Measurements from ENCODE around the gene ZDHHC13. TPM values are rescaled to one million over a fixed set of nuclear protein-coding genes. Genes with fewer than 3 reads are reported as not detected.

ZDHHC13 gene
- total RNA-seq, 1 experiment from 2014 or later: 22.4 TPM

DNA sequence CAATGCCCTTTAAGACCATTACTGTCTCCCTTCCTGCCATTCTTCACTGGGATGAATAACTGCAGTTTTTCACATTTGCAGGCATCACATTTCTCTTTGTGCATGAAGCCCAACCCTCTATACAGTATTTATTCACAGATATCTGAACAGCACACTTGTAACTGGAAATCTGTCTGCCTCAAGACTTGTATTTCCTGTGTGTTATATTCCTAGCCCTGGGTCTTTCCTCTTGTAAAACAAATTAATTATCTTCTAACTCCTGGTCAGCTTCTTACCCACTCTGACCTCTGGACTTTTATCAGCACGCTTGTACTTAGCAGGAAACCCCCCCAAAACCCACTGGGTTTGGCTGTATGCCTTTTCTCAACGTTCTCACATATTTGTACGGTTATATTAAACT is 82.8 kb downstream of the ZDHHC13 start:
- CTCF ChIA-PET: interaction anchor here (0.6 kb wide), 2 partner anchors 34 to 147 kb away, joined by 3 read pairs; no protein-coding TSS in a partner anchor

GRCh38 chr11:19200410-19201201 is 83.6 kb downstream of the ZDHHC13 start:
- intact Hi-C loops (cut with micrococcal nuclease; ENCODE audit: unreplicated experiment): no loop called here
- H3K4me3 Mint-ChIP-seq (ENCODE audit: low read depth, unreplicated experiment): no peak overlapping the region
- H3K36me3 Mint-ChIP-seq (ENCODE audit: insufficient read depth, unreplicated experiment): peaks cover 4% of the 10 kb centered on the region
- CTCF ChIA-PET: interaction anchor here (0.6 kb wide), 1 partner anchor 33 kb away, joined by 3 read pairs; no protein-coding TSS in a partner anchor
- peaks cover 18% of the 10 kb centered on the region for H3K4me1 Mint-ChIP-seq (ENCODE audit: low read depth, unreplicated experiment)
- BruUV-seq (replicated peaks): no TSS peak
- TF ChIP-seq CTCF (IDR thresholded peaks at IDR 0.05; ENCODE audit: unreplicated experiment): no peak
- H3K27ac Mint-ChIP-seq (ENCODE audit: unreplicated experiment): no peak overlapping the region
- peaks cover 11% of the 10 kb centered on the region for H3K27me3 Mint-ChIP-seq (ENCODE audit: unreplicated experiment)
- peak; percentile 32 for DNase-seq
- H3K9me3 Mint-ChIP-seq (ENCODE audit: low read depth, unreplicated experiment): no peaks in the 10 kb centered on the region

More for the DNA sequence above, 82.8 kb downstream of the ZDHHC13 start:
- Mint-ChIP-seq H3K36me3 (ENCODE audit: insufficient read depth, unreplicated experiment) (peaks cover 4% of the 10 kb centered on the region), H3K4me3 (ENCODE audit: low read depth, unreplicated experiment) (no peak overlapping the region), H3K9me3 (ENCODE audit: low read depth, unreplicated experiment) (no peaks in the 10 kb centered on the region), H3K27me3 (ENCODE audit: unreplicated experiment) (peaks cover 10% of the 10 kb centered on the region), H3K27ac (ENCODE audit: unreplicated experiment) (no peak overlapping the region), H3K4me1 (ENCODE audit: low read depth, unreplicated experiment) (peaks cover 18% of the 10 kb centered on the region)
- DNase-seq: no peak
- BruUV-seq (replicated peaks): no TSS peak
- no peak for TF ChIP-seq CTCF (IDR thresholded peaks at IDR 0.05; ENCODE audit: unreplicated experiment)
- intact Hi-C loops (cut with micrococcal nuclease; ENCODE audit: unreplicated experiment): no loop called here

DNA sequence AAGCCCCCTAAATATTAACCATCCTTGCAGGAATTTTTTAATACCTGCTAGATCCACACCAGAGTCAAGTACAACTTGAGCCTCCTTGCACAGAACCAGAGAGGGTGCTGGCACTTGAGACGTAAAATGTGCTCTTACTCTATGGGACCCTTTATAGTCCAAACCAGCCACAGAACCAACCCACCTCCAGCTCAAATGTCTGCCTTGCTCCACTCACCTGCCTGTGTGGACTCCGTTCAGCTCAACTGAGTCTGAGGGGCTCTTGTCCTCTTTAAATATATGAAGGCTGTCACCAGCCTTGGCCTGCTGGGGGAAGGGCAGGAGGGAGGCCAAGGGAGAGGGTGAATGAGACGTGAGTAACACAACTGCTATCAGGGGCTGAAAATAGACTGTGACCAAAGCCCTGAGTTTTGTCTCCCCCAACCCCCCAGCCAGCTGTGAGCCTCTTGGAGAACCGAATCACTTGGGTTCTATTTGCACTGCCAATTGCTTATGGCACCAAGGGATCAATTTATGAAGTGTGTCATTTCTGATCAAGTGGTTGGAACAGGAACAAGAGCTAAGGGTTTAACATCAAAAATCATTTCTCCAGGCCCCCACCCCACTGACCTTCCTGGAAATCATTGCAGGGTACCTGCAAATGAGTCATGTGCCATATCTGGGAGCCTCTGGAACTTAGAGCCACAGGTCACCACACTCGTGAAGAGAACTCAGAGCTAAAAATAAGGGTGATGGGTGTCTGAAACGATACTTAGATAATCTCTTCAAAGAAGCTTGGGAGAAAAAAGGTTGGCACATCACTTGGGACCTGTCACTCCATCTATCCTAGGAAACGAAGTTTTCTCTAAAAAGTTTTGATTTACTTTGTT is 85.0 kb downstream of the ZDHHC13 start, which contains the start of gene CSRP3:
Gene CSRP3, minus strand, starts transcription at position 247 of the 869 bp plus-strand sequence. CDS start 9,535 bp downstream, outside the sequence.
- intact Hi-C loops (cut with micrococcal nuclease; ENCODE audit: unreplicated experiment): no loop called here
- Mint-ChIP-seq H3K36me3 (ENCODE audit: insufficient read depth, unreplicated experiment) (peaks cover 4% of the 10 kb centered on the region), H3K4me3 (ENCODE audit: low read depth, unreplicated experiment) (no peak within 1 kb of the TSS), H3K27ac (ENCODE audit: unreplicated experiment) (no peak within 1 kb of the TSS), H3K4me1 (ENCODE audit: low read depth, unreplicated experiment) (peaks cover 18% of the 10 kb centered on the region), H3K27me3 (ENCODE audit: unreplicated experiment) (peaks cover 20% of the 10 kb centered on the region), H3K9me3 (ENCODE audit: low read depth, unreplicated experiment) (no peaks in the 10 kb centered on the region)
- no TSS peak for BruUV-seq (replicated peaks)
- no peak for DNase-seq
- CTCF ChIA-PET: no interaction called here
- TF ChIP-seq CTCF (IDR thresholded peaks at IDR 0.05; ENCODE audit: unreplicated experiment): no peak

DNA sequence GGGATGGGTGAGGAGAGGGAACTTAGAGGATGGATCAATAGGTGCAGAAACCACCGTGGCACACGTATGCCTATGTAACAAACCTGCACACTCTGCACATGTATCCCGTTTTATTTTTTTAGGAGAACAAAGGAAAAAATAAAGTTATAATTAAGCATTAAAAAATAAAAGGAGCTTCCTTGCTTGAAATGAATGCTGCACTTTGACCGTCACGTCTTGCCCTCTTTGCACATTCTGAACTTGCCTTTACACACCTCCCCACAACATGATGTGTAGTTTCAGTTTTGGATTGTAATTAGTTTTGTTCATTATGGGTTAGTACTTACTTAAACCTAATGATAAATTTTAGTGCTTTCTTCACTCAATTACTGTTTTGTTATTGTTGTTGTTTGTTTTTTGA is 87.9 kb downstream of the ZDHHC13 start:
- Mint-ChIP-seq H3K9me3 (ENCODE audit: low read depth, unreplicated experiment) (no peaks in the 10 kb centered on the region), H3K27ac (ENCODE audit: unreplicated experiment) (no peak overlapping the region)
- BruUV-seq (replicated peaks): no TSS peak

More for the DNA sequence above, 87.9 kb downstream of the ZDHHC13 start:
- no peak for DNase-seq
- Mint-ChIP-seq H3K4me3 (ENCODE audit: low read depth, unreplicated experiment) (no peak overlapping the region), H3K27me3 (ENCODE audit: unreplicated experiment) (peaks cover 43% of the 10 kb centered on the region), H3K36me3 (ENCODE audit: insufficient read depth, unreplicated experiment) (peaks cover 4% of the 10 kb centered on the region), H3K4me1 (ENCODE audit: low read depth, unreplicated experiment) (peaks cover 11% of the 10 kb centered on the region)
- intact Hi-C loops (cut with micrococcal nuclease; ENCODE audit: unreplicated experiment): no loop called here
- CTCF ChIA-PET: no interaction called here
- no peak for TF ChIP-seq CTCF (IDR thresholded peaks at IDR 0.05; ENCODE audit: unreplicated experiment)
